HPDE6-E6E7 (cell line): ENCODE measurements around the gene CDIP1.

Experiments
- DNase-seq: peaks from one replicate; pipeline ENCODE4 v3.0.0; 2011; ENCODE audit warnings: missing footprints; ENCODE audit errors: extremely low spot score

The CDIP1 gene

GRCh38 chr16:4514606-4515005, 24.0 kb downstream of the CDIP1 start:
- DNase-seq = no peak

- DNase-seq = no peak
These were observed 24.7 kb downstream of the CDIP1 start for GRCh38 chr16:4513881-4514280.

DNA sequence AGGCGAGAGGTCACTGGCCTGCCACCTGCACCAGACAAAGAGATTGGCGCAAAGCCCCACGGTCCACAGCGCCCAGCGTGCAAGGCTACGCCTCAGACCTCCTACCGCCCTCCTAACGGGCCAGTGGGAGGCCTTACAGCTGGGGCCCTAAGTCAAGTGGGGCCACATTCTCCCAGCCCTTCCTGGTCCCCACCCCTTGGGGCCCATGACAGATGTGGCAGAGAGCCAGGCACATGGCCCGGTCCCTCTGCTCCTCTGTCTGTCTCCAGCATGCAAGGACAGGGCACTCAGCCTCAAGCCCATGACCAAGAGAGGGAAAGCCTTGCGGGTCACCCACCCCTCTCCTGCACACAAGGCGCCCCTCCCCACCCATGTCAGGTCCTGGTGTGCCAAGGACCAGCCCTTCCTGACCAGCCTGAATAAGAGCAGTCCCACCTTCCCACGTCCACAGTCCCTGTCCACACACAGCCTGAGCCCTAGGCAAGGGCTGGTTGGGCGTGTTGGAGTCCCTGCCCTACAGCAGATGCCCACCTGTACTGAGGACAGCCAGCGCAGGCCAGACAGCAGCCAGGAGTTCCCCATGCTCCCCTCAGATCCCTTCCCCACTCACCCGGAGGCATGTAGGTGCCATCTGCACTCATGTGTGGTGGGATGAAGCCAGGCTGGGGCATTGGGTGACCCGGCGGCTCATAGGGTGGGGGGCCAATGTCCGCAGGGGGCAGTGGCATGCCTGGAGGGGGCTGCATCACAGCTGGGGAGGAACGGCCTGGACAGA, 25.3 kb downstream of the CDIP1 start:
- no peak for DNase-seq

- DNase-seq = no peak
These were observed 26.1 kb downstream of the CDIP1 start for GRCh38 chr16:4512473-4512872.

DNA sequence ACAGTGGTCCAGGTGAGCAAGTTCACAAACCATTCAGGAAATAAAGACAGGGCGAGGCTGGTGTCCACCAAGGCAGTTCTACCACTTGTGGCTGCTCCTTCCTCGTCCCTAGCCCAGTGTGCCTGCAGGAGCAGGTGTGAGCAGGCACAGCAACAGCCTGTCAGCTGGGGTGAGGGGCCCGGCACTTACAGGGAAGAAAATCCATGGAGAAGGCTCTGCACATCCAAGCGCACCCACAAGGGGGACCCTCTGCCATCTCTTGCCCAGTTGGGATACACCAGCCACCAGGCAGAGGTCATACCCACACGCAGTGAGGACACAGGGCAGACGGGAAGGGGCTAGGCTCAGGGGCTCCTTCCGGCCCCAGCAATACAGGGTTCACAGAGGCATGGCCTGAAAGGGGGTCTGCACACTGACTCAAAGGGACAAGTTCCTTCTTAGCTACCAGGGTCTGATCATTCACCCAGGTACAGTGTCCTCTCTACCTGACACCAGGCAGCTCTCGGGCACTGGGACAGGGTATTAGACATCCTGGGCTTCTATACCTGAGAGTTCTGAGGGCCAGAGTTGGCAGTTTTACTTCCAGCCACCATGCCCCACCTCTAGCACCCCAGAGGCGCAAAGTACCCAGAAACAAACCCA, 27.0 kb downstream of the CDIP1 start:
- DNase-seq = peak; percentile 72

GRCh38 chr16:4510747-4511426, 27.7 kb downstream of the CDIP1 start:
- no peak for DNase-seq

DNA sequence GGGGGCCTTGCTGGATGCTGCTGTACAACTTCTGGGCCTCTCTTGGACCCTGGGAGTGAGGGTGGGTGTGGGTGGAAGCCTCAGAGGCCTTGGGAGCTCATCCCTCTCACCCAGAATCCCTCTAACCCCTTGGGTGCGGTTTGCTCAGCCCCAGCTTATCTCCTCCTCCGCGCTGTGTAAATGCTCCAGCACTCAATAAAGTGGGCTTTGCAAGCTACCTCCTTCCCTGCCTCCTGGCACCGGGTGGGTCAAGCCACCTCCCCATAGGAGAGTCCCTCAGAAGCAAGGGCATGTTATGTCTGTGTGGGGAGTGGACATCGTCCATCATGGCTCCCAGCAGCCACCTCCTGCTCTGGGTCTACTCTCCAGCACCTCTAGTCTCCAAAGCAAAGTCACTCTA, 28.4 kb downstream of the CDIP1 start:
- DNase-seq = no peak

DNA sequence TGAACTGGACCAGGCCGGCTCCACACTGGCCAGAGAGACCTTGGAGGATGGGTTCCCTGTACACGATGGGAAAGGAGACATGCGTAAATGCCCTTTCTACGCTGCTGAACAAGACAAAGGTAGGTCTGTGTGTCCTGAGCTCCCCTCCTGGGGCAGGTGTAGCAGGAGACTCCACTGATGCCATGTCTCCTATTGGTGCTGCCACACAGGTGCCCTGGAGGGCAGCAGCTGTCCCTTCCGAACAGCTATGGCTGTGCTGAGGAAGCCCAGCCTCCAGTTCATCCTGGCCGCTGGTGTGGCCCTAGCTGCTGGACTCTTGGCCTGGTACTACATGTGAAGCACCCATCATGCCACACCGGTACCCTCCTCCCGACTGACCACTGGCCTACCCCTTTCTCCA, 29.2 kb downstream of the CDIP1 start:
- no peak for DNase-seq

GRCh38 chr16:4508806-4509205, 29.8 kb downstream of the CDIP1 start:
- DNase-seq = no peak

- no peak for DNase-seq
These were observed 30.8 kb downstream of the CDIP1 start for GRCh38 chr16:4507588-4508345.

DNA sequence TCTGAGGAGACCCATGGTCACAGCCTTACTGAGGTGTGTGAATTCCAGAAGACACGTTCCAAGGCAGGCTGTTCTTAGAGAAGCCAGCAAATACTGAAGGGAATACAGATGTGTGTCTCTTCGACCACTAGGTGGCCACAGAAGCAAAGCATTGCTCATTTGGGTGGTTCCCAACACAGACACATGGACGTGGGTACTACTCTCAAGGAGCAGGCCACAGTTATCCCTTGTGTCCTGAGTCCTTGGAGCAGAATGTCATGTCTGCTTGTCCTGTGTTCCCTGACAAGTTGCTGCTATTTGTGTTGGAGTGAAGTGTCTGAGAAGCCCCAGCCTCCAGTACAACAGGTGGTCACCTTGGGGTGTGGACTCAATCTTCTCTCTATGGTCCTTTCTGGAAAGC, 32.1 kb downstream of the CDIP1 start:
- DNase-seq = no peak

GRCh38 chr16:4505356-4506147, 33.0 kb downstream of the CDIP1 start:
- DNase-seq = no peak

DNA sequence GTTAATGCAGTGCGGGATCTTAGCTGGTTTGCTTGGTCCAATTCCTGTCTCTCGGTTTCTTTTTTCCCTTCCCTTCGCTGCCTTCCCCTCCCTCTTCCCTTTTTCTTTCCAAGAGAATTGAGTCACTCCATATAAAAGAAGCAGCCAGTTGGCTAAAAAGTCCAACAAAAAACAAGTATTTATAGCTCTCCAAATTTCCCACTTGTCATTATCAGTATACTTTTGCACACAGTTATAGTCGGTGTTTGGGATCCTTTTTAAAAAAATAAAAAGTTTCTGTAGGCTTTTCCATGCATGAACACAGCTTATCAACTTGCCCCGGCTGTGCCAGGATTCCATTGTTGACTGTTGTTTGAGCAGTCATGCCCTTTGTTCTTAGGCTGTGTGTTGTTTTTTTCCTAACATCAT, 37.5 kb downstream of the CDIP1 start:
- no peak for DNase-seq

DNA sequence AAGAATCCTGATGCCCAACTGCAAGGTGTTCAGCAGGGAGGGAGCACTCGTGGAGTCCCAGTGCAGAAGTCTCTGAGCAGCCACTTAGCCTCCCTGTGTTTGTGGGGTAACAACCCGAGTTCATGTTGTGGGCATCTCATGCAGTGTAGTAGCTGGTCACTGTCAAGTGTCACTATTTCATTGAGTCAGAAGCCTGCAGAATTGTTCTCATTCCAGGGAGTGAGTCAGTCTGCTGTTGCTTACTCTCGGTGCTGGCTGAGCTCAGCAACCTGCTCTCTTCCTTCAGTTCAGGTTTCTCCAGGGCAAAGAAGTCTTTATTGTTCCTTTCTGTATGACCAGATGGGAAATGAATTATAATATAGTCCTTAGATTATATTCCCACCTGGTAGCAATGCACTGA, 38.3 kb downstream of the CDIP1 start:
- no peak for DNase-seq

GRCh38 chr16:4499196-4499555, 39.4 kb downstream of the CDIP1 start:
- DNase-seq = no peak

- no peak for DNase-seq
These were observed 39.9 kb downstream of the CDIP1 start for GRCh38 chr16:4498546-4499195.

DNA sequence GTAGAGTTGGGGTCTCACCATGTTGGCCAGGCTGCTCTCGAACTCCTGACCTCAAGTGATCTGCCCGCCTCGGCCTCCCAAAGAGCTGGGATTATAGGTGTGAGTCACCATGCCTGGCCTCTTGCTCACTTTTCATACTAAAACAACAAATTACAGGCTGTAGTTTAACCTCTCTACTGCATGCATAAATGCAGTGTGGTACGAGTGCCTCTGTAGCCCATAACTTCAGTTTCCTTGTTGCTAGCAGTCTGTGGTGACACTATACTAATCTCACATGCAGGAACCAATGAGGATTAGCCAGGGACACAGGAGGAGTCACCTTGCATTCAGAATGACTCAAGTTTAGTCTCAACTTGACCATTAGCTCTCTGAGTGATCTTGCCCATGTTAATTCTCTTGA, 42.3 kb downstream of the CDIP1 start:
- DNase-seq = no peak

DNA sequence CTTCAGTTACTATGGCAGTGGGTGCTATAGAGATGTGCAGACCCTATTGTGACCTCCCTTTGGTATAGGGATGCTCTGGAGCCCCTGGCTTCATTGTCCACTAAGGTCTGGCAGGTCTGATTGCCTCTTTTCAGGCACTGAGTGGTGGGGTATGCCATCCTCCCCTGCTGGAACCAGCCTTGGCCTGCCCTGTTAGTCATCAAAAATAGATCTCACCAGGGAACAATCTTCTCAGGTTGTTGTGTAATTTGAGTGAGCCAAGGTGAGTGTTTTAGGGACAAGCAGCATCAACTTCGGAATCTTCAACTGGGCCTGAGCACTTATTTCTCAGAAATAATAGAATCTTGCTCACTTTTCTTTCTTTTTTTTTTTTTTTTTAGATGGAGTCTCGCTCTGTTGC, 42.8 kb downstream of the CDIP1 start:
- DNase-seq = no peak

- no peak for DNase-seq
These were observed 43.7 kb downstream of the CDIP1 start for GRCh38 chr16:4494746-4495490.

- no peak for DNase-seq
These were observed 46.7 kb downstream of the CDIP1 start for GRCh38 chr16:4491898-4492297.
